H1 (cell line): ENCODE results near the gene TPD52L2. TPM values are rescaled to one million over a fixed set of nuclear protein-coding genes. Genes with fewer than 3 reads are reported as not detected.

Experiments
- CTCF ChIA-PET: fragments of 300-600 bp; sonication (Branson Sonifier 250); formaldehyde crosslinking; loops from one replicate; lab custom pipeline; 2021; ENCODE audit not compliant: partially characterized antibody; lab: Charles Lee
- POLR2A ChIA-PET: fragments of 300-600 bp; sonication (Branson Sonifier 250); formaldehyde crosslinking; loops from one replicate; lab custom pipeline; 2021; ENCODE audit warnings: inconsistent platforms; ENCODE audit not compliant: partially characterized antibody; lab: Charles Lee
- DNase-seq, 2 experiments: peaks; one replicate each; pipeline versions ENCODE4 v3.0.0 to v3.0.0-alpha.2; 2010 to 2022; ENCODE audit warnings: low spot score in 2 of 2, low read depth in 1 of 2, mixed read lengths in 1 of 2
- FAIRE-seq: peaks from 2 replicates; lab custom pipeline; 2011; peaks lifted over from hg19 to GRCh38; lab: Jason Lieb, UNC
- H2AFZ ChIP-seq: 2 replicates; pipeline ENCODE4 v1.8.1; 2012; ENCODE audit warnings: low read length, inconsistent platforms
- H2AK5ac ChIP-seq: 2 replicates; pipeline ENCODE4 v1.6.1; 2013; ENCODE audit warnings: low read depth, low read length
- H2BK120ac ChIP-seq: replicated peaks from 2 replicates; pipeline ENCODE3; 2013; ENCODE audit warnings: low read depth, low read length, inconsistent platforms
- H2BK12ac ChIP-seq: 2 replicates; pipeline ENCODE4 v1.6.1; 2013; ENCODE audit warnings: low read depth, low read length
- H2BK15ac ChIP-seq: 2 replicates; pipeline ENCODE4 v1.6.1; 2013; ENCODE audit warnings: low read length
- H2BK20ac ChIP-seq: 2 replicates; pipeline ENCODE4 v1.6.1; 2013; ENCODE audit warnings: low read length
- H2BK5ac ChIP-seq: 2 replicates; pipeline ENCODE4 v1.6.1; 2013; ENCODE audit warnings: low read depth, low read length
- H3K14ac ChIP-seq: 2 replicates; pipeline ENCODE4 v1.6.1; 2013; ENCODE audit warnings: inconsistent platforms; ENCODE audit not compliant: insufficient read length
- H3K18ac ChIP-seq: 2 replicates; pipeline ENCODE4 v1.6.1; 2013; ENCODE audit warnings: low read length; ENCODE audit errors: extremely low read depth
- H3K23ac ChIP-seq: 2 replicates; pipeline ENCODE4 v1.6.1; 2013; ENCODE audit warnings: inconsistent platforms; ENCODE audit not compliant: insufficient read length
- H3K23me2 ChIP-seq: 2 replicates; pipeline ENCODE4 v1.6.1; 2013; ENCODE audit warnings: low read depth, low read length
- H3K27ac ChIP-seq: 2 replicates; pipeline ENCODE4 v1.6.1; 2011; ENCODE audit warnings: low read depth, low read length, inconsistent platforms
- H3K27me3 ChIP-seq, 4 experiments: replicated peaks in 1 of 4; 1 replicate in 1 of 4; 2 replicates in 3 of 4; pipeline versions ENCODE4 v1.6.1 to v1.8.1; 2011 to 2013; ENCODE audit warnings: low read length in 3 of 4, mild to moderate bottlenecking in 3 of 4, inconsistent platforms in 2 of 4, mixed read lengths in 2 of 4, moderate library complexity in 1 of 4; ENCODE audit not compliant: control insufficient read depth in 3 of 4, insufficient read depth in 3 of 4; ENCODE audit errors: extremely low read depth in 1 of 4
- H3K36me3 ChIP-seq, 4 experiments: 2 replicates each; pipeline versions ENCODE4 v1.6.1 to v1.8.1; 2011 to 2013; ENCODE audit warnings: mild to moderate bottlenecking in 4 of 4, low read length in 3 of 4, moderate library complexity in 2 of 4, control low read depth in 1 of 4, inconsistent platforms in 1 of 4; ENCODE audit not compliant: insufficient read depth in 4 of 4, control insufficient read depth in 2 of 4
- H3K4ac ChIP-seq: replicated peaks from 2 replicates; pipeline ENCODE3; 2013; ENCODE audit warnings: low read length, low read depth, mixed read lengths, inconsistent platforms; ENCODE audit not compliant: insufficient read length
- H3K4me1 ChIP-seq, 4 experiments: replicated peaks in 1 of 4; 1 replicate in 1 of 4; 2 replicates in 3 of 4; pipeline versions ENCODE4 v1.6.1 to v1.8.1; 2011 to 2013; ENCODE audit warnings: low read length in 3 of 4, inconsistent platforms in 2 of 4, mixed read lengths in 1 of 4; ENCODE audit not compliant: insufficient read depth in 4 of 4, control insufficient read depth in 3 of 4
- H3K4me2 ChIP-seq, 2 experiments: 2 replicates each; pipeline versions ENCODE4 v1.6.1 to v1.8.1; 2011 to 2013; ENCODE audit warnings: low read depth in 2 of 2, low read length in 2 of 2, control low read depth in 1 of 2, inconsistent platforms in 1 of 2, mild to moderate bottlenecking in 1 of 2; ENCODE audit not compliant: insufficient read depth in 1 of 2
- H3K4me3 ChIP-seq, 4 experiments: fragments of 200-600, 300-600 bp in 1 of 4; sonication (generic), shearing (Covaris generic), sonication (Bioruptor Twin) in 1 of 4; 2 replicates each; pipeline versions ENCODE4 v1.5.1 to v1.8.1; 2011 to 2016; ENCODE audit warnings: low read length in 4 of 4, low read depth in 3 of 4, control low read depth in 2 of 4, inconsistent platforms in 2 of 4, mild to moderate bottlenecking in 2 of 4, mixed read lengths in 1 of 4, moderate library complexity in 1 of 4; ENCODE audit not compliant: insufficient read depth in 2 of 4; ENCODE audit errors: extremely low read depth in 1 of 4
- H3K56ac ChIP-seq: replicated peaks from 2 replicates; pipeline ENCODE3; 2013; ENCODE audit warnings: low read depth, mild to moderate bottlenecking, mixed read lengths, low read length, inconsistent platforms; ENCODE audit not compliant: insufficient read length
- H3K79me1 ChIP-seq: 2 replicates; pipeline ENCODE4 v1.6.1; 2013; ENCODE audit warnings: low read depth, low read length, control low read depth
- H3K79me2 ChIP-seq, 2 experiments: 2 replicates each; pipeline versions ENCODE4 v1.6.1 to v1.8.1; 2012 to 2013; ENCODE audit warnings: low read length in 2 of 2, mild to moderate bottlenecking in 2 of 2, inconsistent platforms in 1 of 2; ENCODE audit not compliant: insufficient read depth in 2 of 2, control insufficient read depth in 1 of 2
- H3K9ac ChIP-seq, 4 experiments: replicated peaks in 1 of 4; 1 replicate in 1 of 4; 2 replicates in 3 of 4; pipeline versions ENCODE4 v1.6.1 to v1.8.1; 2011 to 2013; ENCODE audit warnings: low read depth in 3 of 4, low read length in 3 of 4, control low read depth in 2 of 4, mild to moderate bottlenecking in 2 of 4, moderate library complexity in 2 of 4, inconsistent platforms in 1 of 4; ENCODE audit errors: extremely low read depth in 1 of 4
- H3K9me3 ChIP-seq, 2 experiments: 2 replicates each; pipeline versions ENCODE4 v1.6.1 to v1.8.1; 2012 to 2013; ENCODE audit warnings: mild to moderate bottlenecking in 2 of 2, moderate library complexity in 2 of 2, control low read depth in 1 of 2, inconsistent platforms in 1 of 2, low read depth in 1 of 2, low read length in 1 of 2, mixed read lengths in 1 of 2; ENCODE audit not compliant: insufficient read depth in 2 of 2
- H4K20me1 ChIP-seq, 2 experiments: replicated peaks in 1 of 2; 2 replicates each; pipeline versions ENCODE3 to v1.8.1; 2011 to 2013; ENCODE audit warnings: inconsistent platforms in 2 of 2, low read length in 2 of 2, mild to moderate bottlenecking in 1 of 2; ENCODE audit not compliant: insufficient read depth in 2 of 2, control insufficient read depth in 1 of 2
- H4K5ac ChIP-seq: 2 replicates; pipeline ENCODE4 v1.6.1; 2013; ENCODE audit warnings: low read length, low read depth, mixed read lengths, inconsistent platforms; ENCODE audit not compliant: insufficient read length
- H4K8ac ChIP-seq: 2 replicates; pipeline ENCODE4 v1.8.0; 2013; ENCODE audit warnings: mild to moderate bottlenecking, moderate library complexity, low read length, inconsistent platforms; ENCODE audit not compliant: insufficient read depth; ENCODE audit errors: extremely low read depth
- H4K91ac ChIP-seq: replicated peaks from 2 replicates; pipeline ENCODE3; 2013; ENCODE audit warnings: low read length, mixed read lengths, inconsistent platforms; ENCODE audit not compliant: insufficient read length
- ATF2 ChIP-seq: IDR thresholded peaks from 2 replicates; pipeline ENCODE4 v1.6.1; 2012; ENCODE audit warnings: low read length, inconsistent platforms
- CHD1 ChIP-seq: IDR thresholded peaks from 2 replicates; pipeline ENCODE4 v1.6.1; 2012; ENCODE audit warnings: low read depth, low read length, improper control_type of control experiment
- POLR2AphosphoS5 ChIP-seq: IDR thresholded peaks from 2 replicates; pipeline ENCODE4 v1.6.1; 2011; ENCODE audit warnings: low read depth, low read length
- POU5F1 ChIP-seq: IDR thresholded peaks from 2 replicates; pipeline ENCODE4 v1.6.1; 2011; ENCODE audit warnings: low read depth, mild to moderate bottlenecking, low read length, moderate library complexity
- RBBP5 ChIP-seq: IDR thresholded peaks from 2 replicates; pipeline ENCODE4 v1.7.1; 2012; ENCODE audit warnings: low read depth, mild to moderate bottlenecking, inconsistent platforms, low read length, moderate library complexity, borderline replicate concordance
- SIN3A ChIP-seq, 2 experiments: IDR thresholded peaks in 1 of 2; conservative IDR thresholded peaks in 1 of 2; 2 replicates each; pipeline ENCODE4 v1.6.1; 2011 to 2012; ENCODE audit warnings: low read length in 2 of 2, improper control_type of control experiment in 1 of 2, low read depth in 1 of 2, mild to moderate bottlenecking in 1 of 2
- WGBS, 2 experiments: shearing (Covaris generic) in 1 of 2; methylation state at CpG; one replicate each; pipeline versions ENCODE4 v1.1.6 to v1.1.7; 2013 to 2015; ENCODE audit warnings: low lambda C conversion rate in 2 of 2, mixed read lengths in 2 of 2, inconsistent platforms in 1 of 2, low coverage in 1 of 2, missing lambda C conversion rate in 1 of 2; ENCODE audit not compliant: insufficient replicate concordance in 2 of 2, insufficient coverage in 1 of 2, insufficient read length in 1 of 2; ENCODE audit errors: extremely low coverage in 1 of 2, missing lambda C conversion rate in 1 of 2; 5-methylcytosine and 5-hydroxymethylcytosine counted together
- long read RNA-seq, 2 experiments: library from RNA in 1 of 2; library from capped mRNA in 1 of 2; stranded (forward); transcript quantifications; one replicate each; pipeline ENCODE4 v2.0.0, GENCODE V29; 2021; ENCODE audit warnings: inconsistent platforms in 1 of 2
- polyA minus RNA-seq, 3 experiments: library from RNA; depleted of rRNA, polyadenylated mRNA; stranded (reverse); fragments of >200 nt; gene quantifications; 1 replicate in 2 of 3; 2 replicates in 1 of 3; pipeline ENCODE4 v1.2.3, GENCODE V29; 2011
- polyA plus RNA-seq, 7 experiments: library from polyadenylated mRNA; depleted of rRNA in 3 of 7; stranded (reverse) in 5 of 7; unstranded in 2 of 7; fragments of >200 nt in 5 of 7; fragments of 200-250 nt in 2 of 7; gene quantifications; 1 replicate in 5 of 7; 2 replicates in 1 of 7; 4 replicates in 1 of 7; pipeline versions ENCODE4 v1.2.1 to v1.2.3, GENCODE V29; 2011 to 2013; ENCODE audit warnings: missing spikeins in 2 of 7, mixed read lengths in 2 of 7
- total RNA-seq: library from RNA; stranded (reverse); fragmentation: NEBNext Ultra II Directional; extraction: Animal tissue kit (Norgen Biotek cat#: 25700); gene quantifications from 2 replicates; pipeline ENCODE4 v1.2.1, GENCODE V29; 2021

Gene TPD52L2
- 77.1 and 78.1 TPM in 2 replicates for total RNA-seq
- polyA plus RNA-seq (2011; rRNA removed): 80.2 and 96.5 TPM in 2 replicates
- polyA plus RNA-seq (2011; cell fraction: cytosol; rRNA removed): 101 TPM
- polyA plus RNA-seq (2011; cell fraction: nucleus; rRNA removed): 124 TPM
- 61.9 to 82.8 TPM (median 77.6 TPM) in 4 replicates for polyA plus RNA-seq (2012, experiment 1 of 2)
- polyA plus RNA-seq (2012, experiment 2 of 2): 87.8 TPM
- 57.0 TPM for polyA plus RNA-seq (2013, experiment 1 of 2)
- 55.6 TPM for polyA plus RNA-seq (2013, experiment 2 of 2)
- 52.5 and 67.0 TPM in 2 replicates for polyA minus RNA-seq (2011; rRNA and poly(A)+ RNA removed)
- 78.2 TPM for polyA minus RNA-seq (2011; cell fraction: cytosol; rRNA and poly(A)+ RNA removed)
- polyA minus RNA-seq (2011; cell fraction: nucleus; rRNA and poly(A)+ RNA removed): 31.7 TPM
- long read RNA-seq, experiment 1, full-length matches to known transcripts: 15 of 48 reads
- long read RNA-seq, experiment 1, partial matches to known transcripts: 30 of 48 reads
- long read RNA-seq, experiment 1, other reads (novel, unspliced or antisense): 3 of 48 reads
- long read RNA-seq, experiment 2, transcript TPD52L2-202 (7 exons, 2,297 nt): major isoform, 27 of 79 reads
- long read RNA-seq, experiment 2, transcript TPD52L2-203 (6 exons, 2,237 nt): minor isoform, 26 of 79 reads
- long read RNA-seq, experiment 2, partial matches to known transcripts: 0 of 79 reads
- long read RNA-seq, experiment 2, other reads (novel, unspliced or antisense): 25 of 79 reads

- Histone ChIP-seq H3K4me1 (peaks cover 0 to 9% (median 4%) of the 10 kb centered on the region in 4 experiments; a peak in 5 of 7 replicates), H2BK15ac (no peak within 1 kb of the TSS), H2BK5ac (peak within 1 kb of the TSS; percentile 92), H3K9me3 (no peaks in the 10 kb centered on the region), H4K8ac (peak within 1 kb of the TSS; percentile 92), H2BK20ac (no peak within 1 kb of the TSS), H2AK5ac (no peak within 1 kb of the TSS), H4K5ac (peak within 1 kb of the TSS; percentile 65), H3K27ac (peak within 1 kb of the TSS; percentile 69; the same call in 1 of the 2 replicates), H2AFZ (no peak within 1 kb of the TSS), H3K14ac (no peak within 1 kb of the TSS), H3K36me3 (peaks cover 10 to 25% (median 13%) of the 10 kb centered on the region in 4 experiments; a peak in 7 of 8 replicates), H3K23ac (no peak within 1 kb of the TSS), H3K79me1 (peaks cover 6% of the 10 kb centered on the region), H3K79me2 (peaks cover 0 to 50% of the 10 kb centered on the region in 2 experiments; a peak in 2 of 4 replicates), H3K4me3 (peak within 1 kb of the TSS; percentile 82 to 95 (median 92)), H2BK12ac (peak within 1 kb of the TSS; percentile 50; the same call in 1 of the 2 replicates), H3K56ac (no peak within 1 kb of the TSS), H3K4ac (peak within 1 kb of the TSS; percentile 91), H4K91ac (peak within 1 kb of the TSS; percentile 93), H4K20me1 (peaks cover 0 to 11% of the 10 kb centered on the region in 2 experiments), H3K23me2 (peaks cover 4% of the 10 kb centered on the region; the same call in 1 of the 2 replicates), H3K9ac (peak within 1 kb of the TSS; percentile 72 to 84 (median 82)), H3K27me3 (no peaks in the 10 kb centered on the region), H3K18ac (peak within 1 kb of the TSS; percentile 83), H2BK120ac (no peak within 1 kb of the TSS), H3K4me2 (peak within 1 kb of the TSS; percentile 61 to 83)
- DNase-seq (peak; percentile 96 to 98), FAIRE-seq (peak; percentile 79)
- POLR2A ChIA-PET: interaction anchor here (0.6 to 5.9 kb wide), 50 partner anchors 9 to 342 kb away, joined by 3 to 52 read pairs (median 4); partner anchors contain the start of genes ARFRP1, DNAJC5, PRPF6 and RTEL1
- 1% methylated on average over 65 of the region's 68 CpGs; no CpG with 5 or more reads in 1 of the 2 experiments for WGBS, 2 experiments
- CTCF ChIA-PET: interaction anchor here (0.7 to 5.8 kb wide), 23 partner anchors 10 to 368 kb away, joined by 3 to 59 read pairs (median 4); partner anchors contain the start of genes ARFRP1 and ZGPAT
- TF ChIP-seq POLR2AphosphoS5 (peak; percentile 91), POU5F1 (no peak), ATF2 (no peak), SIN3A (conservative IDR thresholded peaks at IDR 0.05 in 1 of 2, IDR thresholded peaks at IDR 0.05 in 1 of 2; ENCODE audit: low read depth in 1 of 2, low read length in 2 of 2) (peak; percentile 91 to 95; a peak in 3 of 4 replicates), CHD1 (no peak), RBBP5 (peak; percentile 49; the same call in 1 of the 2 replicates)
Measured at GRCh38 chr20:63864978-63865640, at the start of gene TPD52L2. TPD52L2 (plus strand) TSS chr20:63865270; CDS start chr20:63865366, 96 bp downstream.
